WI38 (cell line): Measurements from ENCODE around the gene MERTK.
"Not testable (repeated sequence)": the region's sequence is repeated elsewhere in the genome, so short reads cannot be mapped to it uniquely, and the experiment has no call there.

Source experiments
- H3K4me3 ChIP-seq: 2 replicates; pipeline ENCODE4 v1.5.1; 2011; ENCODE audit warnings: low read depth, mild to moderate bottlenecking, control low read depth, low read length
- CTCF ChIP-seq: IDR thresholded peaks from 2 replicates; pipeline ENCODE4 v1.5.1; 2012; ENCODE audit warnings: low read depth, mild to moderate bottlenecking, control low read depth, low read length

MERTK gene

DNA sequence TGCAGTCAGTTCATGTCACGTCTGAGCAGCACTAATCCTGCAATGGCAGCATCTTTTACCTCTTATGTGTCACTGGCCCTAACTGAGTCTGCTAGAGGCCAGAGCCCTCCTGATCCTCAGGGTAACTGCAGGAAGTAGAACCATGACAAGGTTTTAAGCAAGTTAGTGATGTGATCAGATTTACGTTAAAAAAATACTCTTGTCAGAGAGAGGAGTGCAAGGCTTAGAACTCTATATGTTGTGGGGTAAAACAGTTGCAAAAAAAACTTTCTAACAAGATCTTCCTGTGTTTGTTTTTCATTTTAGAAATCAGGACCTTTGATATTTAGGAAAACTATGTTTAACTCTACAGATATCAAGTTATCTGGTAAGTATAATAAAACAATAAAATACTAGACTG lies 161.3 kb downstream of the MERTK start:
- H3K4me3 ChIP-seq, result no peak overlapping the region
- TF ChIP-seq CTCF, result no peak

GRCh38 chr2:112061299-112061698 lies 162.9 kb downstream of the MERTK start:
- no peak overlapping the region for H3K4me3 ChIP-seq
- TF ChIP-seq CTCF, result no peak

DNA sequence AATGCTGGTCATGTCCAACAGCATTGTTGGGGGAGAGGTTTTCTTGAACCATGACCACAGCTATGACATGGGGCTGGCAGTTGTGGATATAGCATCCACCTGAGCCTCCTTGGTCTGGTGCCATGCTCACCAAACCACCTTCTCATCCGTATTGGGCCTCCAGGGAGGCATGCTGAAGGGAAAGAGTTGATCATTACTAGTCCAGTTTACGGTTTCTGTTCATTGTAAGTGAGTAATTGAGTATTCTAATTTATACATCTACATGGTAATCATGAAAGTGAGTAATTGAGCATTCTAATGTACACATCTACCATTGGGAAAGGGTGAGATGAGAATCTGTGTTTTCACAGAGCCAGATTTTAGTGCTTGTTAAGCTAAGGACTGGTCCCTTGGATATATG lies 163.4 kb downstream of the MERTK start:
- no peak for TF ChIP-seq CTCF
- H3K4me3 ChIP-seq, result no peak overlapping the region

GRCh38 chr2:112062894-112063293 lies 164.5 kb downstream of the MERTK start:
- no peak overlapping the region for H3K4me3 ChIP-seq
- no peak for TF ChIP-seq CTCF

DNA sequence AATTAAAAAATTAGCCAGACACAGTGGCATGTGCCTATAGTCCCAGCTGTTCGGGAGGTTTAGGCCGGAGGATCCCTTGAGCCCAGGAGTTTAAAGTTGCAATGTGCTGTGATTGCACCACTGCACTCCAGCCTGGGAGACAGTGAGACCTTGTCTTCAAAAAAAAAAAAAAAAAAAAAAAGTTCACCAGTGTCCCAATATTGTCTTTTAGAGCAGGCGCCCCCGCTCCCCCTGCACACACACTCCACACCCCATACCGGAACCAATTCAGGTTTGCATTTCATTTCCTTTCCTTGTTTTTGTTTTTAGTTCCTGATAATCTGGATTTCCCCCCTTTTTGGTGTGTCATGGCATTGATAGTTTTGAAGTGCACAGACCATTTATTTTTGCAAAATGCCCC lies 167.1 kb downstream of the MERTK start:
- H3K4me3 ChIP-seq, result no peak overlapping the region; the same call in 1 of the 2 replicates
- no peak for TF ChIP-seq CTCF

- no peak overlapping the region for H3K4me3 ChIP-seq
- TF ChIP-seq CTCF, result no peak
Measured at GRCh38 chr2:112065966-112066365, 167.6 kb downstream of the MERTK start.

DNA sequence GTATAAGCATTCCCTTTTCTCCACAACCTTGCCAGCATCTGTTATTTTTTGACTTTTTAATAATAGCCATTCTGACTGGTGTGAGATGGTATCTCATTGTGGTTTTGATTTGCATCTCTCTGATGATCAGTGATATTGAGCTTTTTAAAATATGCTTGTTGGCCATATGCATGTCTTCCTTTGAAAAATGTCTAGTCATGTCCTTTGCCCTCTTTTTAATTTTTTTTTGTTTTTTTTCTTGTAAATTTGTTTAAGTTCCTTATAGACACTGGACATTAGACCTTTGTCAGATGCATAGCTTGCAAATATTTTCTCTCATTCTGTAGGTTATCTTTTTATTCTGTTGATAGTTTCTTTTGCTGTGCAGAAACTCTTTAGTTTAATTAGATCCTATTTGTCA lies 171.4 kb downstream of the MERTK start:
- H3K4me3 ChIP-seq, result not testable (repeated sequence)

- no peak overlapping the region for H3K4me3 ChIP-seq
- no peak for TF ChIP-seq CTCF
Measured at GRCh38 chr2:112073875-112074274, 175.5 kb downstream of the MERTK start.
